ENCODE results near the gene SOX21.

Gene SOX21

DNA sequence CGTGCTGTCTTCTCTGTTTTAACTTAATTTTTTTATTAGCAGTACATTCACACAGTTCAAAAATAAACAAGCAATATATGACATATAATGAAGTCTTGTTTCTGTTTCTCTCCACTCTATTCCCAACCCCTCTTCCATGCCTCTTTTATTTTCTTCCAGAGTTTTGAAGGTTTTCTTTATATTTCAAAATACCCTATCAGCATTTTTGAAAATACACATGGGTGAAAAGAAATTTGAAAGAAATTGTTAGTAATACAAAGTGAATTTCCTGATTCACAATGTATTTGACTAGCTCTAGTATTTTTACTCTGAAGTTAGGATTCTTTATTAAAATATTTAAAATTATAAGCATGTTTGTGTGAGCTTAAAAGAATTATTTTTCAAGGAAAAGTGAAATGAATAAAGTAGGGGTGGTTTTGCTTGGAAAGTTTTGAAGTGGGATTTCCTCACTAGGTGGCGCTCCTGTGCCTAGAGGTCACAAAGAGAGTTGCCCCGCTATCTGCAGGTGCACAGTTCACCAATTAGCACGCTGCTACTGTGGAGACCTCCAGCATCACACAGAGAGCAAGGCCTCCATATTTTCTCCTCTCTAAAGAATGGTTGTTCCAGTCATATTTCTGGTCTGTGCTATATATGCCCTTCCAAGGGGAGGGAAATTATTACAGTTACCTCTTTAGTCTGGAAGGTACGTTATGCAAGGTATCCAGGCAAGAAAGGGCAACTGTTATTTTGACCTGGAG is 37.6 kb downstream of the SOX21 start:
- DNase-seq, result peak; percentile 90

DNA sequence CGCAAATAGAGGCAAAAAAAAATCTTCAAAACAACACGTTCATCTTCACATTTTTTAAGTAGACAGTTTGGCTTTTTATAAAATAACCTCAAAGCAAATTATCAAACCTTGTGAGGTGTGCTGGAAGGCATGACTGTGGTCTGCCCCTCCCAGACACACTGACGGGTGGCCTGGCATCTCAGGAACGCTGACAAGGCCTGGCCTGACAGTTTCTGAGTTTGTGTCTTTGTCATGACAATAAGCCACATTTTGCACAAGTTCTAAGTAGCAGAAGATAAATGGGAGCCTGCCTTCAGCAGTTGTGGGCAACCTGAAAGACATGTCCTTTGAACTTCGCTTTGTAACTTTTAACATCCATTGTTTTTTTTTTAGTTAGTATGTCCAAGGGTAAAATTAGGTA is 38.5 kb downstream of the SOX21 start:
- DNase-seq, result no peak

DNA sequence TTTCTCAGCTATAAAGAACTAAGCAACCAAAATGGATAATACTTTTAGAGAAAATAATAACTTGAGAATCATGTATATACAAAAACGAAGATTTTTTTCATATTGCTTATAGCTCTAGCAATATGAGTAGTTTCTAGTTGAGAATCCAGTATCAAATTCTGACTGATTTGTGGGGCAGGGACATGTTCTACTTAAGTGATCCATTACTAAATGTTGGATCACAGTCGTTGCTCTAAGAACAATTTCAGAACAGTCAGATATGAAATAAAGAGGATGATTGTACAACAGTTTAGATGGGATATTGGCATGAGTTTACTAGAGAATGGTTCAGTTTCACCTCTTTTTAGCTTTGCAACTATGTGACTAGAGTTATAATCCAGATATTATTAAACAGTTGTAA is 39.9 kb downstream of the SOX21 start:
- no peak for DNase-seq

DNA sequence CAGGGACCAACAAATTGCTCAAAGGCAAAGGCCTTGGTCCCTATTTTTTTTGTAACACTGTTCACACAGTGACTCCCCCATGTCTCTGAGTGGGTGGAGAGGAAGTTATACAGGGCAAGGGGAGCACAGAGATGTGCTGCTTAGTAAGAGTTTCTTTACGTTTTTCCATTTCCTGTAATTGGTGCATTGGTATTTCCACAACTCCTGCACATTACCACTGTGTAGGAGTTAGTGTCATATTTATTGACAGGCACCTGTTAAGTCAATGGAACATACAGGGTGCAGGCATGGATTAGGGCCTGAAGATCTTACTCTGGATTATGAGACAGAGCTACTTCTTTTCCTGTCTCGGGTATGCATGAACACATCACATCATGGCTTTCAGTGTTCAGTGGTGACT is 45.2 kb downstream of the SOX21 start:
- DNase-seq, result no peak

GRCh38 chr13:94666065-94666464 is 46.3 kb downstream of the SOX21 start:
- no peak for DNase-seq

GRCh38 chr13:94664889-94665288 is 47.5 kb downstream of the SOX21 start:
- peak; percentile 75 for DNase-seq

DNA sequence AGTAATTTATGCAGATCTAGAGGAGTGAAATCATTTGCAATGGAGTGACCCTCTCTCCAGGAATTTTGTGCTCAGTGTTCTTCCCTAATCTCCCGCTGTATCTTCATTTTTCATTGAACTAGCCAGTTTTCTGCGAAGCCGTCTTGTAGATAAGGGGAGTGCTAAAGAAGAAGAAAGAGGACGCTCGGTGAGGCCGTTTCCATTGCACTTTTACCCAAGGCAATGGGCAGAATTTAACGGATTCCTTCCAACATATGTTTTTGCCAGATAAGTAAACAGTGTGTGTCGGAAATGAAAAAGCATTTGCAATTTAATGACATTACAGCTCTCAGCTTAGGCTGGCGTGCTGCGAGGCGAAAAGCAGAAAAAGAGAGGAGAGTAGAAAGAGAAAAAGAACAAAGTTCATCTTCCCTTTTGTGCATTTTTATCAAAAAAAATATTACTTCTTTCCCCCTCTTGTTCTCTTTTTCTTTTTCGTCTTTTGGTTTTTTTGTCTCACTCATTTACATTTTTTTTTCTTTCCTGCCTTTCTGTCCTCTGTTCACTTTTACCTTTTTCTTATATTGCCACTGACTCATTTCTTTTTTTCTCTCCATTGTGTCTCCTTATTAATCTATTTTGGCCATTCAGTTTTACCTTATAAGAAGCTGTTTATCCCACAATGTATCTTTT is 49.9 kb downstream of the SOX21 start:
- peak; percentile 47 for DNase-seq

DNA sequence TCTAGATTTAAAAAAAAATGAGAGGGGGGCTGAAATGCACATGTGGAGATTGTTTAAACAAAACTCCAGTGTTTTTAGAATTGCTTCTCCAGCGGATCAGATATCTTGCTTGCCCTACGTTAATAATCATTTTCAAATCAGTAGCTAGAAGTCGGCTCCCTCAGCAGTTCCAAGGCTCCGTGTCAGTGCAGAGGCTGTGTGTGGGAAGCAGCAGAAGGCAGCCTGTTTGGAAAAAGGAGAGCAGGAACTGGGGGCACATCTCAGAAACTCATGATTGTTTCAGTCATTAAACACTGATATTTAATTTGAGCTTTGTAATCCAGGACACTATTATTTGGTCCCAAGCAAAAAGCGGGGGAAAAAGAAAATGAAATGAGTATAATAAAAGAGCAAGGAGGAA is 50.9 kb downstream of the SOX21 start:
- DNase-seq, result no peak

- DNase-seq, result peak; percentile 64
Measured at GRCh38 chr13:94660695-94661326, 51.5 kb downstream of the SOX21 start.
